SK-N-SH (cell line): ENCODE results near the gene ALDH18A1. TPM values are rescaled to one million over a fixed set of nuclear protein-coding genes. Genes with fewer than 3 reads are reported as not detected.

ENCODE experiments used
- CTCF ChIA-PET: fragments of 300-600, 350-600 bp; formaldehyde crosslinking; extraction: SDS; loops from one replicate; lab custom pipeline; 2021; lab: Yijun Ruan, JAX
- POLR2A ChIA-PET: fragments of 350-600 bp; sonication (Branson Sonifier 250); formaldehyde crosslinking; extraction: SDS; loops from one replicate; lab custom pipeline; 2020; ENCODE audit warnings: antibody characterized with exemption, inconsistent platforms; lab: Yijun Ruan, JAX
- DNase-seq: peaks from one replicate; pipeline ENCODE4 v3.0.0; 2012
- H2AFZ ChIP-seq: fragments of 200-600 bp; sonication (generic); 2 replicates; pipeline ENCODE4 v1.8.1; 2016; ENCODE audit warnings: antibody characterized with exemption, mild to moderate bottlenecking, low read depth
- H3F3A ChIP-seq: fragments of 200-600 bp; sonication (generic); replicated peaks from 2 replicates; pipeline ENCODE3; 2016; ENCODE audit warnings: antibody characterized with exemption, mild to moderate bottlenecking; ENCODE audit not compliant: insufficient read depth
- H3K27ac ChIP-seq, 2 experiments: fragments of 200-500 bp in 1 of 2; fragments of 200-600 bp in 1 of 2; sonication (Bioruptor generic) in 1 of 2; sonication (generic), shearing (Covaris generic) in 1 of 2; 2 replicates each; pipeline versions ENCODE4 v1.5.1 to v1.6.1; 2014 to 2016; ENCODE audit warnings: low read depth in 2 of 2, inconsistent platforms in 1 of 2, low read length in 1 of 2, mild to moderate bottlenecking in 1 of 2, mixed read lengths in 1 of 2
- H3K27me3 ChIP-seq: fragments of 200-600 bp; sonication (generic), shearing (Covaris generic); 2 replicates; pipeline ENCODE4 v1.6.1; 2016; ENCODE audit warnings: mixed run types; ENCODE audit not compliant: insufficient read depth
- H3K36me3 ChIP-seq, 2 experiments: fragments of 200-500 bp in 1 of 2; fragments of 200-600 bp in 1 of 2; sonication (Bioruptor generic) in 1 of 2; sonication (generic) in 1 of 2; replicated peaks in 1 of 2; 2 replicates each; pipeline versions ENCODE3 to v1.5.1; 2014 to 2016; ENCODE audit warnings: low read length in 1 of 2, mild to moderate bottlenecking in 1 of 2; ENCODE audit not compliant: insufficient read depth in 2 of 2, control insufficient read depth in 1 of 2
- H3K4me1 ChIP-seq, 2 experiments: fragments of 200-500 bp in 1 of 2; fragments of 200-600 bp in 1 of 2; sonication (Bioruptor generic) in 1 of 2; sonication (generic), shearing (Covaris generic) in 1 of 2; 2 replicates each; pipeline versions ENCODE4 v1.5.1 to v1.6.1; 2014 to 2016; ENCODE audit warnings: low read depth in 1 of 2, low read length in 1 of 2, mixed run types in 1 of 2; ENCODE audit not compliant: insufficient read depth in 2 of 2, control insufficient read depth in 1 of 2
- H3K4me2 ChIP-seq: fragments of 200-600 bp; sonication (generic), shearing (Covaris generic); 2 replicates; pipeline ENCODE4 v1.6.1; 2017; ENCODE audit warnings: mixed run types
- H3K4me3 ChIP-seq, 2 experiments: fragments of 200-500 bp in 1 of 2; fragments of 200-600 bp in 1 of 2; sonication (Bioruptor generic) in 1 of 2; sonication (generic), shearing (Covaris generic) in 1 of 2; 2 replicates each; pipeline versions ENCODE4 v1.5.1 to v1.8.1; 2014 to 2016; ENCODE audit warnings: low read depth in 2 of 2, inconsistent platforms in 1 of 2, low read length in 1 of 2, mild to moderate bottlenecking in 1 of 2, mixed read lengths in 1 of 2, moderate library complexity in 1 of 2
- H3K79me2 ChIP-seq: fragments of 200-600 bp; sonication (generic); 2 replicates; pipeline ENCODE4 v1.8.1; 2017; ENCODE audit warnings: mild to moderate bottlenecking; ENCODE audit not compliant: insufficient read depth
- H3K9ac ChIP-seq: fragments of 200-600 bp; sonication (generic); 2 replicates; pipeline ENCODE4 v1.6.1; 2017; ENCODE audit warnings: mixed run types
- H3K9me2 ChIP-seq: fragments of 200-600 bp; sonication (generic); 2 replicates; pipeline ENCODE4 v1.6.1; 2017; ENCODE audit warnings: mixed run types
- H3K9me3 ChIP-seq: fragments of 200-600 bp; sonication (generic); 2 replicates; pipeline ENCODE4 v1.6.1; 2017; ENCODE audit warnings: mixed run types, mild to moderate bottlenecking, moderate library complexity
- H4K20me1 ChIP-seq: fragments of 200-600 bp; sonication (generic); 2 replicates; pipeline ENCODE4 v1.6.1; 2017; ENCODE audit warnings: mild to moderate bottlenecking, mixed run types; ENCODE audit not compliant: insufficient read depth
- CHD2 ChIP-seq: fragments of 150-350 bp; IDR thresholded peaks from 2 replicates; pipeline ENCODE4 v1.6.1; 2018; ENCODE audit warnings: low read length; ENCODE audit not compliant: partially characterized antibody
- EP300 ChIP-seq, 2 experiments: IDR thresholded peaks; 2 replicates each; pipeline versions ENCODE4 v1.4.0 to v1.6.1; 2012; ENCODE audit warnings: borderline replicate concordance in 1 of 2, low read depth in 1 of 2, low read length in 1 of 2
- FOSL2 ChIP-seq: IDR thresholded peaks from 2 replicates; pipeline ENCODE4 v1.4.0; 2012; ENCODE audit warnings: low read depth, mild to moderate bottlenecking, moderate library complexity, borderline replicate concordance
- FOXJ3 ChIP-seq: sonication (generic); formaldehyde crosslinking; IDR thresholded peaks from 2 replicates; pipeline ENCODE4 v1.5.1; 2020; ENCODE audit warnings: mild to moderate bottlenecking, missing genetic modification reagents
- FOXM1 ChIP-seq: IDR thresholded peaks from 2 replicates; pipeline ENCODE4 v1.4.0; 2012; ENCODE audit warnings: low read depth, mild to moderate bottlenecking
- JUND ChIP-seq: IDR thresholded peaks from 2 replicates; pipeline ENCODE4 v1.4.0; 2012
- MEF2A ChIP-seq: IDR thresholded peaks from 2 replicates; pipeline ENCODE4 v1.4.0; 2012; ENCODE audit warnings: low read depth, borderline replicate concordance
- MXI1 ChIP-seq: IDR thresholded peaks from 2 replicates; pipeline ENCODE4 v1.6.1; 2012; ENCODE audit warnings: mild to moderate bottlenecking, low read depth, low read length, improper control_type of control experiment
- NFIC ChIP-seq: IDR thresholded peaks from 2 replicates; pipeline ENCODE4 v1.4.0; 2012; ENCODE audit warnings: borderline replicate concordance
- POLR2AphosphoS5 ChIP-seq: IDR thresholded peaks from 2 replicates; pipeline ENCODE4 v1.6.1; 2012; ENCODE audit warnings: low read depth, low read length
- RCOR1 ChIP-seq: fragments of 150-350 bp; IDR thresholded peaks from 2 replicates; pipeline ENCODE4 v1.6.1; 2017; ENCODE audit warnings: antibody characterized with exemption, low read length
- RFX5 ChIP-seq: IDR thresholded peaks from 2 replicates; pipeline ENCODE4 v1.6.1; 2012; ENCODE audit warnings: mild to moderate bottlenecking, improper control_type of control experiment, low read length
- SMC3 ChIP-seq: IDR thresholded peaks from 2 replicates; pipeline ENCODE4 v1.6.1; 2012; ENCODE audit warnings: low read depth, low read length, improper control_type of control experiment
- TEAD4 ChIP-seq: IDR thresholded peaks from 2 replicates; pipeline ENCODE4 v1.4.0; 2012; ENCODE audit warnings: mild to moderate bottlenecking, borderline replicate concordance; ENCODE audit not compliant: insufficient read depth
- WGBS: methylation state at CpG from one replicate; pipeline ENCODE4 v1.1.6; 2017; ENCODE audit warnings: low lambda C conversion rate; 5-methylcytosine and 5-hydroxymethylcytosine counted together
- polyA plus RNA-seq, 3 experiments: library from polyadenylated mRNA; depleted of rRNA; stranded (reverse); fragments of >200 nt; gene quantifications; 2 replicates each; pipeline ENCODE4 v1.2.3, GENCODE V29; 2012
- TF ChIP-seq, protein P1 (sequence below): IDR thresholded peaks from 2 replicates; pipeline ENCODE4 v1.6.1; 2012; ENCODE audit warnings: mild to moderate bottlenecking, low read depth, low read length, moderate library complexity
- TF ChIP-seq, protein P2 (sequence below): IDR thresholded peaks from 2 replicates; pipeline ENCODE4; 2012
- TF ChIP-seq, protein P3 (sequence below): fragments of 200-600 bp; sonication (generic); IDR thresholded peaks from 2 replicates; pipeline ENCODE4 v1.6.1; 2017; ENCODE audit warnings: antibody characterized with exemption, mild to moderate bottlenecking, moderate library complexity
- TF ChIP-seq, protein P4 (sequence below): fragments of 150-350 bp; IDR thresholded peaks from 2 replicates; pipeline ENCODE4 v1.6.1; 2017; ENCODE audit warnings: antibody characterized with exemption, low read length, low read depth, borderline replicate concordance
- TF ChIP-seq, protein P5 (sequence below): IDR thresholded peaks from 2 replicates; pipeline ENCODE4 v1.4.0; 2012; ENCODE audit warnings: low read depth
- TF ChIP-seq, protein P6 (sequence below): IDR thresholded peaks from 2 replicates; pipeline ENCODE4 v1.4.0; 2012; ENCODE audit warnings: low read depth, borderline replicate concordance

The ALDH18A1 gene
- polyA plus RNA-seq, 1 of the 3 experiments (the other 2 are of a cell fraction) = 59.5 TPM

DNA sequence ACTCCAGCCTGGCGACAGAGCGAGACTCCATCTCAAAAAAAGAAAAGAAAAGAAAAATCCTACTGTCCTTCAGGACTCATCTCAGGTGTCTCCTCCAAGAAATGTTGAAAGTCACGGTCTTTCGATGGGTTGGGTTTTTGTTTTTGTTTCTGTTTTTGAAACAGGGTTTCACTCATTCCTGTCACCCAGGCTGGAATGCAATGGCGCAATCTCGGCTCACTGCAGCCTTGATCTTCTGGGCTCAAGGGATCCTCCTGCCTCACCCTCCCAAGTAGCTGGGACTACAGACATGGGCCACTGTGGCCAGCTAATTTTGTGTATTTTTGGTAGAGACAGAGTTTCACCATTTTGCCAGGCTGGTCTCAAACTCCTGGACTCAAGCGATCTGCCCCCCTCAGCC is 92.2 kb downstream of the ALDH18A1 start:
- Histone ChIP-seq H4K20me1 (no peaks in the 10 kb centered on the region), H3K4me1 (peaks cover 0 to 13% of the 10 kb centered on the region in 2 experiments; a peak in 1 of 4 replicates), H3F3A (no peaks in the 10 kb centered on the region), H3K4me2 (no peak overlapping the region), H3K9me3 (no peaks in the 10 kb centered on the region), H3K27me3 (peaks cover 3% of the 10 kb centered on the region; the same call in 1 of the 2 replicates), H3K27ac (no peak overlapping the region), H3K4me3 (no peak overlapping the region), H3K9ac (no peak overlapping the region), H3K79me2 (no peaks in the 10 kb centered on the region), H3K36me3 (no peaks in the 10 kb centered on the region), H2AFZ (no peak overlapping the region), H3K9me2 (no peaks in the 10 kb centered on the region)
- TF ChIP-seq CHD2 (no peak), RCOR1 (no peak), TEAD4 (no peak), FOXJ3 (CRISPR knock-in tag) (no peak), MXI1 (no peak), POLR2AphosphoS5 (no peak), FOXM1 (no peak), JUND (no peak), EP300 (IDR thresholded peaks at IDR 0.05; ENCODE audit: borderline replicate concordance in 1 of 2, low read depth in 1 of 2, low read length in 1 of 2) (no peak), FOSL2 (no peak), RFX5 (no peak), MEF2A (no peak), SMC3 (no peak), NFIC (no peak)
- TF ChIP-seq, protein P1, sequence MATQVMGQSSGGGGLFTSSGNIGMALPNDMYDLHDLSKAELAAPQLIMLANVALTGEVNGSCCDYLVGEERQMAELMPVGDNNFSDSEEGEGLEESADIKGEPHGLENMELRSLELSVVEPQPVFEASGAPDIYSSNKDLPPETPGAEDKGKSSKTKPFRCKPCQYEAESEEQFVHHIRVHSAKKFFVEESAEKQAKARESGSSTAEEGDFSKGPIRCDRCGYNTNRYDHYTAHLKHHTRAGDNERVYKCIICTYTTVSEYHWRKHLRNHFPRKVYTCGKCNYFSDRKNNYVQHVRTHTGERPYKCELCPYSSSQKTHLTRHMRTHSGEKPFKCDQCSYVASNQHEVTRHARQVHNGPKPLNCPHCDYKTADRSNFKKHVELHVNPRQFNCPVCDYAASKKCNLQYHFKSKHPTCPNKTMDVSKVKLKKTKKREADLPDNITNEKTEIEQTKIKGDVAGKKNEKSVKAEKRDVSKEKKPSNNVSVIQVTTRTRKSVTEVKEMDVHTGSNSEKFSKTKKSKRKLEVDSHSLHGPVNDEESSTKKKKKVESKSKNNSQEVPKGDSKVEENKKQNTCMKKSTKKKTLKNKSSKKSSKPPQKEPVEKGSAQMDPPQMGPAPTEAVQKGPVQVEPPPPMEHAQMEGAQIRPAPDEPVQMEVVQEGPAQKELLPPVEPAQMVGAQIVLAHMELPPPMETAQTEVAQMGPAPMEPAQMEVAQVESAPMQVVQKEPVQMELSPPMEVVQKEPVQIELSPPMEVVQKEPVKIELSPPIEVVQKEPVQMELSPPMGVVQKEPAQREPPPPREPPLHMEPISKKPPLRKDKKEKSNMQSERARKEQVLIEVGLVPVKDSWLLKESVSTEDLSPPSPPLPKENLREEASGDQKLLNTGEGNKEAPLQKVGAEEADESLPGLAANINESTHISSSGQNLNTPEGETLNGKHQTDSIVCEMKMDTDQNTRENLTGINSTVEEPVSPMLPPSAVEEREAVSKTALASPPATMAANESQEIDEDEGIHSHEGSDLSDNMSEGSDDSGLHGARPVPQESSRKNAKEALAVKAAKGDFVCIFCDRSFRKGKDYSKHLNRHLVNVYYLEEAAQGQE = no peak
- TF ChIP-seq, protein P2, sequence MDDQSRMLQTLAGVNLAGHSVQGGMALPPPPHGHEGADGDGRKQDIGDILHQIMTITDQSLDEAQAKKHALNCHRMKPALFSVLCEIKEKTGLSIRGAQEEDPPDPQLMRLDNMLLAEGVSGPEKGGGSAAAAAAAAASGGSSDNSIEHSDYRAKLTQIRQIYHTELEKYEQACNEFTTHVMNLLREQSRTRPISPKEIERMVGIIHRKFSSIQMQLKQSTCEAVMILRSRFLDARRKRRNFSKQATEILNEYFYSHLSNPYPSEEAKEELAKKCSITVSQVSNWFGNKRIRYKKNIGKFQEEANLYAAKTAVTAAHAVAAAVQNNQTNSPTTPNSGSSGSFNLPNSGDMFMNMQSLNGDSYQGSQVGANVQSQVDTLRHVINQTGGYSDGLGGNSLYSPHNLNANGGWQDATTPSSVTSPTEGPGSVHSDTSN = no peak
- TF ChIP-seq, protein P3, sequence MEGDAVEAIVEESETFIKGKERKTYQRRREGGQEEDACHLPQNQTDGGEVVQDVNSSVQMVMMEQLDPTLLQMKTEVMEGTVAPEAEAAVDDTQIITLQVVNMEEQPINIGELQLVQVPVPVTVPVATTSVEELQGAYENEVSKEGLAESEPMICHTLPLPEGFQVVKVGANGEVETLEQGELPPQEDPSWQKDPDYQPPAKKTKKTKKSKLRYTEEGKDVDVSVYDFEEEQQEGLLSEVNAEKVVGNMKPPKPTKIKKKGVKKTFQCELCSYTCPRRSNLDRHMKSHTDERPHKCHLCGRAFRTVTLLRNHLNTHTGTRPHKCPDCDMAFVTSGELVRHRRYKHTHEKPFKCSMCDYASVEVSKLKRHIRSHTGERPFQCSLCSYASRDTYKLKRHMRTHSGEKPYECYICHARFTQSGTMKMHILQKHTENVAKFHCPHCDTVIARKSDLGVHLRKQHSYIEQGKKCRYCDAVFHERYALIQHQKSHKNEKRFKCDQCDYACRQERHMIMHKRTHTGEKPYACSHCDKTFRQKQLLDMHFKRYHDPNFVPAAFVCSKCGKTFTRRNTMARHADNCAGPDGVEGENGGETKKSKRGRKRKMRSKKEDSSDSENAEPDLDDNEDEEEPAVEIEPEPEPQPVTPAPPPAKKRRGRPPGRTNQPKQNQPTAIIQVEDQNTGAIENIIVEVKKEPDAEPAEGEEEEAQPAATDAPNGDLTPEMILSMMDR = no peak
- TF ChIP-seq, protein P4, sequence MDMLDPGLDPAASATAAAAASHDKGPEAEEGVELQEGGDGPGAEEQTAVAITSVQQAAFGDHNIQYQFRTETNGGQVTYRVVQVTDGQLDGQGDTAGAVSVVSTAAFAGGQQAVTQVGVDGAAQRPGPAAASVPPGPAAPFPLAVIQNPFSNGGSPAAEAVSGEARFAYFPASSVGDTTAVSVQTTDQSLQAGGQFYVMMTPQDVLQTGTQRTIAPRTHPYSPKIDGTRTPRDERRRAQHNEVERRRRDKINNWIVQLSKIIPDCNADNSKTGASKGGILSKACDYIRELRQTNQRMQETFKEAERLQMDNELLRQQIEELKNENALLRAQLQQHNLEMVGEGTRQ = no peak
- TF ChIP-seq, protein P5, sequence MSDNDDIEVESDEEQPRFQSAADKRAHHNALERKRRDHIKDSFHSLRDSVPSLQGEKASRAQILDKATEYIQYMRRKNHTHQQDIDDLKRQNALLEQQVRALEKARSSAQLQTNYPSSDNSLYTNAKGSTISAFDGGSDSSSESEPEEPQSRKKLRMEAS = no peak
- TF ChIP-seq, protein P6, sequence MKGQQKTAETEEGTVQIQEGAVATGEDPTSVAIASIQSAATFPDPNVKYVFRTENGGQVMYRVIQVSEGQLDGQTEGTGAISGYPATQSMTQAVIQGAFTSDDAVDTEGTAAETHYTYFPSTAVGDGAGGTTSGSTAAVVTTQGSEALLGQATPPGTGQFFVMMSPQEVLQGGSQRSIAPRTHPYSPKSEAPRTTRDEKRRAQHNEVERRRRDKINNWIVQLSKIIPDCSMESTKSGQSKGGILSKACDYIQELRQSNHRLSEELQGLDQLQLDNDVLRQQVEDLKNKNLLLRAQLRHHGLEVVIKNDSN = no peak
- DNase-seq = no peak
- CTCF ChIA-PET = no interaction called here
- POLR2A ChIA-PET = no interaction called here
- WGBS = 85% methylated on average over 7 of the region's 7 CpGs
